GM23248 (cell line): ENCODE results near the gene TTLL5. TPM values are rescaled to one million over a fixed set of nuclear protein-coding genes. Genes with fewer than 3 reads are reported as not detected.

Experiments used
- DNase-seq: peaks from one replicate; pipeline ENCODE4 v3.0.0-alpha.2; 2015
- H2AFZ ChIP-seq: fragments of 200-600 bp; sonication (generic); 2 replicates; pipeline ENCODE4 v1.6.1; 2016; ENCODE audit warnings: antibody characterized with exemption
- H3F3A ChIP-seq: fragments of 200-600 bp; sonication (generic); 2 replicates; pipeline ENCODE4 v1.6.1; 2016; ENCODE audit warnings: mild to moderate bottlenecking, antibody characterized with exemption, mixed run types; ENCODE audit not compliant: insufficient read depth
- H3K27ac ChIP-seq: fragments of 200-600 bp; sonication (generic); 2 replicates; pipeline ENCODE4 v1.5.1; 2016; ENCODE audit warnings: mild to moderate bottlenecking
- H3K27me3 ChIP-seq: fragments of 200-600 bp; sonication (generic); replicated peaks from 2 replicates; pipeline ENCODE4 v1.6.1; 2016; ENCODE audit warnings: mild to moderate bottlenecking; ENCODE audit not compliant: insufficient read depth
- H3K36me3 ChIP-seq: fragments of 200-600 bp; sonication (generic); 2 replicates; pipeline ENCODE4 v1.6.1; 2016; ENCODE audit warnings: low read depth, mild to moderate bottlenecking
- H3K4me1 ChIP-seq: fragments of 200-600 bp; sonication (generic); 2 replicates; pipeline ENCODE4 v1.6.1; 2016; ENCODE audit warnings: mild to moderate bottlenecking; ENCODE audit not compliant: insufficient read depth
- H3K4me2 ChIP-seq: fragments of 200-600 bp; sonication (generic); one replicate; pipeline ENCODE4 v1.6.1; 2016; ENCODE audit warnings: mild to moderate bottlenecking; ENCODE audit not compliant: unreplicated experiment
- H3K4me3 ChIP-seq: fragments of 200-600 bp; sonication (generic); 2 replicates; pipeline ENCODE4 v1.5.1; 2016; ENCODE audit warnings: mild to moderate bottlenecking
- H3K79me2 ChIP-seq: fragments of 200-600 bp; sonication (generic); 2 replicates; pipeline ENCODE4 v1.6.1; 2016; ENCODE audit warnings: mild to moderate bottlenecking; ENCODE audit not compliant: insufficient read depth
- H3K9ac ChIP-seq: fragments of 200-600 bp; sonication (generic); 2 replicates; pipeline ENCODE4 v1.6.1; 2016; ENCODE audit warnings: mild to moderate bottlenecking
- H3K9me2 ChIP-seq: fragments of 200-600 bp; sonication (generic); 2 replicates; pipeline ENCODE4 v1.6.1; 2016; ENCODE audit warnings: mixed run types, mild to moderate bottlenecking, moderate library complexity; ENCODE audit not compliant: insufficient read depth
- H3K9me3 ChIP-seq: fragments of 200-600 bp; sonication (generic); one replicate; pipeline ENCODE4 v1.6.1; 2017; ENCODE audit warnings: low read depth
- H4K20me1 ChIP-seq: fragments of 200-600 bp; sonication (generic); 2 replicates; pipeline ENCODE4 v1.6.0; 2016; ENCODE audit not compliant: insufficient read depth
- EZH2 ChIP-seq: fragments of 200-600 bp; sonication (generic); IDR thresholded peaks from 2 replicates; pipeline ENCODE4 v1.6.1; 2018; ENCODE audit warnings: antibody characterized with exemption, mild to moderate bottlenecking; ENCODE audit not compliant: insufficient read depth, poor library complexity, severe bottlenecking
- EZH2phosphoT487 ChIP-seq: fragments of 200-600 bp; sonication (generic); IDR thresholded peaks from 2 replicates; pipeline ENCODE4 v1.6.1; 2018; ENCODE audit warnings: antibody characterized with exemption, moderate library complexity, mild to moderate bottlenecking, low read depth; ENCODE audit not compliant: insufficient read depth
- WGBS, 2 experiments: methylation state at CpG; one replicate each; pipeline ENCODE4 v1.1.6; 2015 to 2017; ENCODE audit warnings: low lambda C conversion rate in 2 of 2, low coverage in 1 of 2; ENCODE audit errors: missing lambda C conversion rate in 2 of 2; 5-methylcytosine and 5-hydroxymethylcytosine counted together
- in situ Hi-C: fragments of 300-500 bp; cut with MboI; formaldehyde crosslinking; loops from 2 replicates; pipeline ENCODE4 v1.15.0; 2020
- polyA plus RNA-seq: library from polyadenylated mRNA; unstranded; fragments of >200 nt; fragmentation: Nextera tagmentation; extraction: Ambion mirVana; gene quantifications from 2 replicates; pipeline ENCODE4 v1.2.1, GENCODE V29; 2016
- total RNA-seq: library from RNA; depleted of rRNA; stranded (reverse); fragments of >200 nt; shearing (Covaris generic); gene quantifications from 2 replicates; pipeline ENCODE4 v1.2.3, GENCODE V29; 2014

TTLL5 gene
- total and polyA plus RNA-seq, 2 experiments from 2014 or later: 14.6 to 17.8 TPM

GRCh38 chr14:75971509-75971908, 310.5 kb downstream of the TTLL5 start:
- 95 to 97% methylated on average over 15 of the region's 15 CpGs for WGBS, 2 experiments
- Histone ChIP-seq H3F3A (no peaks in the 10 kb centered on the region; the same call in 1 of the 2 replicates), H3K27ac (no peak overlapping the region), H3K9ac (no peak overlapping the region), H3K9me3 (no peaks in the 10 kb centered on the region), H3K27me3 (no peaks in the 10 kb centered on the region), H3K4me2 (no peak overlapping the region), H3K9me2 (no peaks in the 10 kb centered on the region), H3K4me3 (no peak overlapping the region), H4K20me1 (no peaks in the 10 kb centered on the region), H3K4me1 (no peaks in the 10 kb centered on the region), H3K79me2 (no peaks in the 10 kb centered on the region), H3K36me3 (no peaks in the 10 kb centered on the region), H2AFZ (no peak overlapping the region)
- DNase-seq: no peak
- TF ChIP-seq EZH2phosphoT487 (no peak), EZH2 (no peak)
- in situ Hi-C loops: no loop called here

GRCh38 chr14:75972801-75973421, 311.9 kb downstream of the TTLL5 start:
- WGBS, 2 experiments: 28 to 32% methylated on average over 7 of the region's 7 CpGs
- in situ Hi-C loops: no loop called here
- no peak for DNase-seq

GRCh38 chr14:75976826-75977581, 316.0 kb downstream of the TTLL5 start:
- H3K4me3 ChIP-seq: no peak overlapping the region
- no peak overlapping the region for H2AFZ ChIP-seq
- no peak for TF ChIP-seq EZH2phosphoT487
- TF ChIP-seq EZH2: no peak
- no peaks in the 10 kb centered on the region for H3K27me3 ChIP-seq
- 48 to 52% methylated on average over 8 of the region's 8 CpGs for WGBS, 2 experiments
- H4K20me1 ChIP-seq: no peaks in the 10 kb centered on the region
- H3K9ac ChIP-seq: no peak overlapping the region
- H3K36me3 ChIP-seq: no peaks in the 10 kb centered on the region
- no peaks in the 10 kb centered on the region for H3K9me3 ChIP-seq
- H3K27ac ChIP-seq: no peak overlapping the region
- H3K4me2 ChIP-seq: peak overlapping the region; percentile 5
- H3K79me2 ChIP-seq: no peaks in the 10 kb centered on the region
- H3K9me2 ChIP-seq: no peaks in the 10 kb centered on the region
- peaks cover 36% of the 10 kb centered on the region for H3K4me1 ChIP-seq
- DNase-seq: peak; percentile 46
- in situ Hi-C loops: no loop called here
- no peaks in the 10 kb centered on the region for H3F3A ChIP-seq

More at GRCh38 chr14:75972801-75973421, 311.9 kb downstream of the TTLL5 start:
- no peak overlapping the region for H3K4me2 ChIP-seq
- TF ChIP-seq EZH2 (no peak), EZH2phosphoT487 (no peak)
- H3K36me3 ChIP-seq: no peaks in the 10 kb centered on the region
- peaks cover 10% of the 10 kb centered on the region for H3K4me1 ChIP-seq
- H3K9ac ChIP-seq: no peak overlapping the region
- H3K27ac ChIP-seq: no peak overlapping the region
- H3K79me2 ChIP-seq: no peaks in the 10 kb centered on the region
- no peaks in the 10 kb centered on the region for H4K20me1 ChIP-seq
- H3K27me3 ChIP-seq: no peaks in the 10 kb centered on the region
- no peak overlapping the region for H3K4me3 ChIP-seq
- no peaks in the 10 kb centered on the region for H3K9me3 ChIP-seq
- H2AFZ ChIP-seq: no peak overlapping the region
- H3K9me2 ChIP-seq: no peaks in the 10 kb centered on the region
- no peaks in the 10 kb centered on the region; the same call in 1 of the 2 replicates for H3F3A ChIP-seq

- 48 to 55% methylated on average over 3 of the region's 3 CpGs for WGBS, 2 experiments
- DNase-seq: peak; percentile 27
- Histone ChIP-seq H3K9me3 (no peaks in the 10 kb centered on the region), H3K9ac (no peak overlapping the region), H3K4me3 (no peak overlapping the region), H4K20me1 (no peaks in the 10 kb centered on the region), H2AFZ (no peak overlapping the region), H3K9me2 (no peaks in the 10 kb centered on the region), H3K79me2 (no peaks in the 10 kb centered on the region), H3K36me3 (no peaks in the 10 kb centered on the region), H3K4me1 (peaks cover 36% of the 10 kb centered on the region), H3K27ac (no peak overlapping the region), H3K4me2 (peak overlapping the region; percentile 5), H3F3A (no peaks in the 10 kb centered on the region), H3K27me3 (no peaks in the 10 kb centered on the region)
- TF ChIP-seq EZH2: no peak
- no peak for TF ChIP-seq EZH2phosphoT487
- in situ Hi-C loops: no loop called here
These were observed 316.5 kb downstream of the TTLL5 start for GRCh38 chr14:75977582-75977943.
